ENCODE measurements around the gene CACNA1C.

CACNA1C gene

GRCh38 chr12:2147335-2147734 lies 94.5 kb downstream of the CACNA1C start:
- no peak for TF ChIP-seq CTCF (IDR thresholded peaks at IDR 0.05; ENCODE audit: low read depth, low read length)
- H3K4me3 ChIP-seq (ENCODE audit: low read depth, low read length): no peak overlapping the region
- DNase-seq: no peak
- H3K4me1 ChIP-seq: no peaks in the 10 kb centered on the region
- no peaks in the 10 kb centered on the region for H3K36me3 ChIP-seq
- H3K27me3 ChIP-seq: peaks cover 14% of the 10 kb centered on the region
- H3K9me3 ChIP-seq: no peaks in the 10 kb centered on the region

DNA sequence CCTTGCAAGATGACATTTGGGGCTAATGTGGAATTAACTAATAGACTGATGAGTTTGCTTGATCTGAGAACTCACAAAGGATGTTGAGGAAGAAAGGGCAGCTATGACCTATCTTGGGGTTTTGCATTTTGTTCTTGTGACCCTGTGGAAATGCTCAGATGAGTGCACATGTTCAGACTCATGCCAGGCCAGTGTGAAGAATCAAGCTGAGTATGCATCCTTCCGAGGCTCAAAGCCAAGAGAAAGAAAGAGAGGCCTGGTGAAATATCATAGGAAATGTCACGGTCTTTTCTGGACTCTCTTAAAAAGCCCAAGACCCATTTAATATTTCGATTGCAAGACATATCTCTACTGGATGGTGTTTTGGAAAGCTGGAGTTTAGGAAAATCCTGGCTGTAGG lies 96.3 kb downstream of the CACNA1C start:
- TF ChIP-seq CTCF (IDR thresholded peaks at IDR 0.05; ENCODE audit: low read depth, low read length): no peak
- Histone ChIP-seq H3K36me3 (no peaks in the 10 kb centered on the region), H3K9me3 (no peaks in the 10 kb centered on the region), H3K4me1 (no peaks in the 10 kb centered on the region), H3K27me3 (peaks cover 14% of the 10 kb centered on the region), H3K4me3 (ENCODE audit: low read depth, low read length) (no peak overlapping the region)
- no peak for DNase-seq

DNA sequence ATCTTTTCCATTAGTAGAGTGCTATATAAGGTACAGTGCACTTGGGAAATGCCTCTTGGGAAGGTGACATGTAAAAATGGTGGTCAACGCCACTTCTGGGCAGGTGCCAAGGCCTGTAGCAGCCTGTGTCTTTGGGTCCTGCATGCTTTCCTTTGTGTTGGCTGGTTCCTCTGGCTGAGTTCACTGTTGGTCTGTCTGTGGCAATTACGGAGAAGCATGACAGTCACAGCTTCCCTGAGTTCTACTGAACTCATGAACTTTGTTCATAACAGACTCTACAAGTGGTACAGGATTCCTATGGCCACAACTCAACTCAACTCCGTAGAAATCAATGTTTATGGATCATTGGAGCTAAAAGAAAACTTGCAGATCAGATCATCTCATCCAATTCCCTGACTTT lies 98.0 kb downstream of the CACNA1C start:
- no peak for DNase-seq
- Histone ChIP-seq H3K27me3 (peaks cover 8% of the 10 kb centered on the region), H3K4me1 (no peaks in the 10 kb centered on the region), H3K9me3 (no peaks in the 10 kb centered on the region), H3K36me3 (no peaks in the 10 kb centered on the region), H3K4me3 (ENCODE audit: low read depth, low read length) (no peak overlapping the region)
- TF ChIP-seq CTCF (IDR thresholded peaks at IDR 0.05; ENCODE audit: low read depth, low read length): no peak

DNA sequence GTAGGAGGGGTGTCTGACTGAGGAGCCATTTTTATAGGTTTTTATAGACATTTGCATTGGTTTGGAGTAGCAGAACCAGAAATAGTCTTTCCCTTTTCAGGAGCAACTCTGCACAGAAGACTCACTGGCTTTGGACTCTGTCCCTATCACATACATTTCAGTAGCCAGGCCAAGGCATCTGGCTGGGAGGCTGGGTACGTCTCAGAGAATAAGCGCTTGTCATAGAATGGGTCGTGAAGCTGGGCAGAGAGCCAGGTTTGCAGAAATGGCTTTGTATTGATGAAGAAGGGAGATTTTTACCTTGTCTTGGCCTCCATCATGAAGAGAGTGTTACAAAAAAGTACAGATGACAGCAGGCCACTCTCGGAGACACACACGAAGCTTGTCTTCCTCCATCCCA lies 98.6 kb downstream of the CACNA1C start:
- Histone ChIP-seq H3K9me3 (no peaks in the 10 kb centered on the region), H3K36me3 (no peaks in the 10 kb centered on the region), H3K4me1 (no peaks in the 10 kb centered on the region), H3K4me3 (ENCODE audit: low read depth, low read length) (no peak overlapping the region), H3K27me3 (peaks cover 7% of the 10 kb centered on the region)
- no peak for DNase-seq
- TF ChIP-seq CTCF (IDR thresholded peaks at IDR 0.05; ENCODE audit: low read depth, low read length): no peak

GRCh38 chr12:2152134-2152533 lies 99.3 kb downstream of the CACNA1C start:
- no peaks in the 10 kb centered on the region for H3K4me1 ChIP-seq
- no peak for DNase-seq
- H3K27me3 ChIP-seq: peaks cover 7% of the 10 kb centered on the region
- H3K36me3 ChIP-seq: no peaks in the 10 kb centered on the region
- H3K9me3 ChIP-seq: no peaks in the 10 kb centered on the region
- H3K4me3 ChIP-seq (ENCODE audit: low read depth, low read length): no peak overlapping the region
- TF ChIP-seq CTCF (IDR thresholded peaks at IDR 0.05; ENCODE audit: low read depth, low read length): no peak

DNA sequence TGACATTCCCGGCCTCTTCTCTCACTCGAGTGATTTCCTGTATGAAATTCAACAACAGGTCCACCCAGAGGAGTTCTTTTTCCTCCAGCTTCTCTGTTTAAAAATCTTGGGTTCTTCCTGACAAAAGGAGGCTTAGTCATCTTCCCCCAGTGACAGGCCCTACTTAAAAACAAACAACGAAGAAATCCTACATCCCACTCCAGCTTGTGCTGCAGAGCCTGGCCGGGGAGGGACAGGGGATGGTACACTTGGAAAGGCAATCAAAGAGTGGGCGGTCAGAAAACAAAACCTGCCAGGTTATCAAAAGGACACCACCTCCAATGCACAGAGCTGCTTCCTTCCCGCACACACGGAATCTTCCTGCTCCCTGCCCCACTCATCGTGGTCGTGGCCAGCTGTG lies 101.3 kb downstream of the CACNA1C start:
- Histone ChIP-seq H3K4me1 (no peaks in the 10 kb centered on the region), H3K27me3 (peaks cover 7% of the 10 kb centered on the region), H3K36me3 (no peaks in the 10 kb centered on the region), H3K4me3 (ENCODE audit: low read depth, low read length) (no peak overlapping the region), H3K9me3 (no peaks in the 10 kb centered on the region)
- TF ChIP-seq CTCF (IDR thresholded peaks at IDR 0.05; ENCODE audit: low read depth, low read length): no peak
- no peak for DNase-seq
